ENCODE measurements around the gene PSG5.
A peak's percentile ranks its signal among the peaks of the same experiment; 100 is the strongest.
"Not testable (repeated sequence)": the region's sequence is repeated elsewhere in the genome, so short reads cannot be mapped to it uniquely, and the experiment has no call there.

PSG5 gene

DNA sequence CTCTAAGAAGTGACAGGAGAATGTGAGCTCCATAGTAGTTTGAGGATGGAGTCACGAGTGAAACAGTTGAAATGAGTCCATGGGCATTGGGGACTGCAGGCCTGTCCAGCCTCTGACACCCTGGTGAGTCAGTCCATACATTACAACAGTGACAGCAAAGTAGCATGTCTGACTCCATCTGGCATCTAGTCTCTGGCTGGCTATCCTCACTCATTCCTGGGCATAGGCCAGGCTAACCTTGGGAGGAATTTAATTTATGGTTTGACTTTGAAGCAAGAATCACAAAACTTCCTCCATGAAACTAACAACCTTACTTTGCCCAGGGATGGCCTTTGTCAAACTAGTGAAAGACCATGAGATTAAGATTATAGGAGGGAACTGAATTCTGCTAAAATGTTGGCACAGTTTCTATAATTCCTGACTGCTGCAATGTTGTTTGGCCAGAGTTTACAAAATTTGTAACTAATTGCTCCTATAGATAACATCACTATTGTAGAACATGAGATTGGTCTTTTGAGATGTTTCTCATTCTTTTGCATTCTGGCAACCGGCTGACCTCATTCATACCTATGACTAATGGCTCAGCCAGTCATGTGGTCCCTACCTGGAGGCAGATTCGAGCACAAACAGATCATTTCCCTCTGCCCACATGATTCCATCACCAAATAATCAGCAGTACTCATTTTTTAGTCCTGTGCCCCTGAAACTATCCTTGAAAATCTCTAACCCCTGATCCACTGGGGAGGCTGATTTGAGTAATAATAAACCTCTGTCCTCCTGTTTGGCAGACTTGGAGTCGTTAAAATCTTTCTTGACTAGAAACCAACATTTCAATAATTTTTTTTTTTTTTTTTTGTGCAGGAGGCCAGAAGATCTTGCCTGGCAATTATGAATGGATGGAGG lies 4.2 kb downstream of the PSG5 start:
- DNase-seq (ENCODE audit: low read depth): peak; percentile 77

- not testable (repeated sequence) for DNase-seq (ENCODE audit: low read depth)
These were observed 6.7 kb downstream of the PSG5 start for GRCh38 chr19:43179569-43180147.

DNA sequence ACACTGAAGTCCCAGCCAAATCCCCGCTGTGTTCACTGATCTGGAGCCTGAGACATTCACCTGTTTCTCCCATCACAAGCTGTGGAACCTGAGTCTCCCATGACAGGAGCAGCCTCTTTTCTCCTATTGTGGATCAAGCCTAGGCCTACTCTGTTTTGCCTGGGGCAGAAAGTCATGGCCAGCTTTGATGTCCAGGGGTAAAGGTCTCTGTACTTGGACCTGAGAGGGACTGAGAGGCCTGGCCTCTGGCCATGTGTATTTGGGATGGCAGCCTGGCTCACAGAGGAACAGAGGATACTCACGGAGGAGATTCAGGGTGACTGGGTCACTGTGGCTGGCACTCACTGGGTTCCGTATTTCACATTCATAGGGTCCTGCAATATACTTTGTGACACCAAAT lies 7.8 kb downstream of the PSG5 start:
- DNase-seq (ENCODE audit: low read depth): not testable (repeated sequence)

GRCh38 chr19:43165906-43166305 lies 20.4 kb downstream of the PSG5 start:
- not testable (repeated sequence) for DNase-seq (ENCODE audit: low read depth)

DNA sequence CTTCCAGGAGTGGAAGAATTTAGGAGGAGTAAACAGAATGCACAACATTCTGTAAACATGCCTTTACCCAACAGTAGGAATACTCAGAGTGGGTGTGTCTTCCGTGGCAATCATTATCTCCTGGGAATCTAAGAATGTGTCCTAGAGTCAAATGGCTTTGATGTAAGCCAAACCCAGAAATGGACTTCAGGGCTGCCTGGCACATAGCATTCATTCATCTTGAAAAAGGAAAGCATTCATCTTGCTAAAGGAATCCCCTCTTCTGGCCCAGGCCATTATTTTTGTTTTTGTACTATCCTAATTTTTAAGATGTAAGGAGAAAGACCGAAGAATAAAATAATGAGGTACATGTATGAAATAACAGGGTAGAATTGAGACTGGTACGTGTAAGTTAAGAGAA lies 23.2 kb downstream of the PSG5 start:
- DNase-seq (ENCODE audit: low read depth): not testable (repeated sequence)

GRCh38 chr19:43162261-43162660 lies 24.1 kb downstream of the PSG5 start:
- not testable (repeated sequence) for DNase-seq (ENCODE audit: low read depth)

DNA sequence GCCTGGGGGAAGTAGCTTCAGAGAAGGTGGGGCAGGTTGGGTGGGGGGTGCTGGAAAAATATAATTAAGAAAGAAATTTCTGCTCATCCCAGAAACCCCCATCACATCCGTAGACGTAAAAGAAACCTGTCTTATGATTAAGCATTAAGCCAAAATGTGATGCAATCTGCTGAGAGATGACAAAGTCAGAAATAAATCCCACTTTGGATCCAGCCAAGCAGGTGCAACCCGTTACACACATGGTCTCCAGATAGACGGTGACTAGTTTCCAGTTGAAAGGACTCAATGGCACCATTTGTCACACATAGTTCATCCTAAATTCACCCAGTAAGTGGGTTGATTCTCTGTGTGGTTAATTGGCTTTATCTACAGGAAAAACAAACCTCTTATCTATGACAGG lies 34.1 kb downstream of the PSG5 start:
- DNase-seq (ENCODE audit: low read depth): no peak

DNA sequence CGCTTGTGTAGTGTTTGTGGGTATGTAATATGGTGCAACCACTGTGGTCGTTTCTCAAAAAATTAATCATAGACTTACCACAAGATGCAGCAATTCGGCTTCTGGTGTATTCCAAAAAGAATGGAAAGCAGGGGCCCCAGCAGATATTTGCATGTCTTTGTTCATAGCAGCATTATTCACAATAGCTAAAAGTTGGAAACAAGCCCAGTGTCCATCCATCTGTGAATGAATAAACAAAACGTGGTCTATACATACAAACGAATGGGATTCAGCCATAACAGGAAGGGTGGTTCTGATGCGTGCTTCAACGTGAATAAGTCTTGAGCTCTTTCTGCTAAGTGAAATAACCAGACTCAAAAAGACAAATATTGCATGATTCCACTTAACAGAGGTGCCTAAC lies 36.5 kb downstream of the PSG5 start:
- DNase-seq (ENCODE audit: low read depth): peak; percentile 76

DNA sequence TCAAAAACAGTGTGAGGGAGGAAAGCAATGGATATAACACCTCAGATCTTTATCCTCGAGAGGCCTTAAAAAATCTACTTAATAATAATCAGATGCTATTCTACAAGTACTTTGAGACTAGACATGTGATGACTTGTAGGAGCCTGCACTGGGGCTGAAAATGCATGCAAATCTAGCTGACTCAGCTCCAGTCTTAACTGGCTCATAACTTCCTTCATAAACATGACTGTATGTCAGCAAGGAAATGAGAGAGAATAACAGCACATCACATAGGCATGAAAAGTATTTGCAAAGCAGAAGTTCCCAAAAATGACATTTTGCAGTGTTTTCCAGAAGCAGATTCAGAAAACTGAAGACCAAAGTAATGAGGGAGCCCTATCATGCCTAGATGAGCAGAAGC lies 38.1 kb downstream of the PSG5 start:
- peak; percentile 89 for DNase-seq (ENCODE audit: low read depth)

DNA sequence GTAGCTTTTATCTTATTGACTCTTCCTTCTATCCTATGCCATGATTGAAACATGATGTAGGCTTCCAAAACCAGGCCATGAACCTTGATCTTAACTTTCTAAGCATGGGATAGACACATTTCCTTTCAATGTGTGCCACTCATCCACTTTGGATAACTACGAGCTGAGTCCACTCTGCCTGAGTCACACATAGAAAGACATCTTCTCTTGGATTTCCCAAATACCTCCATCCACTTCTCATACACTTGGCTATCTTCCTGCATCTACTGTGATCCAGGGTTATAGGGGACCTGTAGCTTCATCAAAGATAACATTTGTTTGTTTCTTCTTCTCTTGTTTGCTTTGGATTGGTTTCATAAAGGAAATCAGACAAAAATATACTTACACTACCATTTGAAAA lies 44.6 kb downstream of the PSG5 start:
- DNase-seq (ENCODE audit: low read depth): not testable (repeated sequence)

DNA sequence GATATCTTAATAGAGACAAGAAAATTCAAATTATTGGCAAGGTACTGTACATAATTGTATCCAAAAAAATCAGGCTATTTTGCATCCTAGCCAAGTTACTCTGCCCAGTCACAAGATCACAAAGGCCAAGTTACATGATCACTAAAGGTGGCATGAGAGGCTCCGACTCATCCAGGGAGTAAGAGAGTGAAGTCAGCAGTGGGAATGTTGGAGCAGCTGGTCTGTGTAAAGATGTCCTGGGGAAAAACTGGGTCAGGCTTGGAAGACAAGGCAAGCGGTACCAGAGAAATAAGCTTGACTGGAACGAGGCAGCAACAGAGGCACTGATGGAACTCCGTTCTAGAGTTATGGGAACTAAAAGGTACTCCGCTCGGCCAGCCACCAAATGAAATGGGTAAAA lies 53.6 kb downstream of the PSG5 start:
- DNase-seq (ENCODE audit: low read depth): no peak

DNA sequence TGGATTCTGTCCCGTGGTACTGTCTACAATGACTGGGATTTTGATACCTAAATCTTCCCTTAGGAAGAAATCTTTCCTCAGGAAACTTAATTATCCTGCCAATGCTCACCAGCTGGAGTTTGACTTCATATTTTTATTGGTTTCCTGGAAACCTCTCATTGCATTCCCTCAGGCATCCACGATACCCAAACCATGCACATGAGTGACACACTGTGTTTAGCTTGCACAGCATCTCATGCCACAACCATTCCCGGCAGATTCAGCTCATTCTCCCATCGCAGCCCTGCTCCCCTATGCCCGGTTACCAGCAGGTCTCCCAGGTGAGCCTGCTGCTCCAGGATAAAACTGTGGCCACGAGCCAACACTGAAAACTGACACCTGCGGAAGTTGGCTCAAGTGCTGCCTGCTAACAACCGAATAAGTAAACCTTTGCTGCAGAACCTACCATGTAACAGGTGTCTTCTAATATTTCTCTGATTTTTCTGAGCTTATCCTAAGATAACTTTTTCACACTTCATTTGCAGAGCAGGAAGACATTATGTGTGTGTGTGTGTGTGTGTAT lies 55.0 kb downstream of the PSG5 start:
- not testable (repeated sequence) for DNase-seq (ENCODE audit: low read depth)

DNA sequence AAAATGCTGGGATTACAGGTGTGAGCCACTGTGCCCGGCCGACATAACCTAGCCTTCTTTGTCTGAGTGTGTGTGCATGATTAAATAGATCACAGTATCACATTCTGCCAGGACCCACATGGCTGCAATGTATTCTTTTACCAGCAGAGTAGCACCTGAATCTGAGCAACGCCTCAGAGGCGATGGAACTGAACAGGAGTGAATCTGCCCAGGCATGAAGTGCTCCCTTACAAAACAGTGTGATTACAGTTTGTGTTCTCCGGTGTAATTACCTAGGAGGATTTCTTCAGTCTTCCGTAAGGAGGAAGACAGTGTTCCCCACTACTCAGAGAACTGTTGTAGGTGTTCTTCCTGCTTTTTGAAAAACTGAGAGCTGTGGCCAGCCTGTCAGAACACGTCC lies 57.1 kb downstream of the PSG5 start:
- not testable (repeated sequence) for DNase-seq (ENCODE audit: low read depth)

DNA sequence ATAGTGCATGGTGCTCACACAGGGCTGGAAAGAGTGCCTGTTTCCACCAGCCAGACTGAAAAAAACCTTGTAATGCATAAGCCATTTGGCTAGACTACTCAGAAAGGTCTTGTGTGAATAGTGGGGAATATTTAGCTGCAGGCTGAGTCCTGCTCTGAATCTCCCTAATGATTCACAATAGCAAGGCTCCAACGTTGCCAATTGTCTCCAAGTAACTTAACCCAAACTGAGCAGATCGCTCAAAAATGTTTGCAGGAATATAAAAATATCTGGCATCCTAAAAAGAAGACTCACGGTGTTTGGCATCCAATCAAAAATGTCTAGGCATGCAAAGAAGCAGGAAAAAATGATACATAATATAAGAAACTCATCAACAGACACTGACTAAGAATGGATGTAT lies 59.0 kb downstream of the PSG5 start:
- DNase-seq (ENCODE audit: low read depth): peak; percentile 73

DNA sequence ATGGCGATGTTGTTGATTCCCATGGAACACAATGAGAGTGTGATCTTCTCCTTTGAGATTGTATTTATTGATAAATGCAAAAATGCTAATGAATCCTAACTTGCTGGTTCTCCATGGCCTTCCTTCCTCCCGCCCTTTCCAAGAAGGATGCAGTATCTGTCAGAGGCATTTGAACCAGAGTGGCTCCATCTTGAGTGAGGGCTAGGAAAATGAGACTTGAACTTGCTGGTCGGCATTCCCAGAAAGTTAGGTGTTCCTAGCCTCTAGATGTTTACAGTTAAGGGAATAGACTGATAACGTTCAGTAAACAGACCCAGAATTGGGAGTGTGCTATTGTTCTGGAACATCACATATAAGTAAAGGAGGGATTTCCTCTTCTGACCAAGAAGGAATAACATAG lies 59.6 kb downstream of the PSG5 start:
- no peak for DNase-seq (ENCODE audit: low read depth)

- DNase-seq (ENCODE audit: low read depth): no peak
These were observed 62.0 kb downstream of the PSG5 start for GRCh38 chr19:43124360-43124759.

DNA sequence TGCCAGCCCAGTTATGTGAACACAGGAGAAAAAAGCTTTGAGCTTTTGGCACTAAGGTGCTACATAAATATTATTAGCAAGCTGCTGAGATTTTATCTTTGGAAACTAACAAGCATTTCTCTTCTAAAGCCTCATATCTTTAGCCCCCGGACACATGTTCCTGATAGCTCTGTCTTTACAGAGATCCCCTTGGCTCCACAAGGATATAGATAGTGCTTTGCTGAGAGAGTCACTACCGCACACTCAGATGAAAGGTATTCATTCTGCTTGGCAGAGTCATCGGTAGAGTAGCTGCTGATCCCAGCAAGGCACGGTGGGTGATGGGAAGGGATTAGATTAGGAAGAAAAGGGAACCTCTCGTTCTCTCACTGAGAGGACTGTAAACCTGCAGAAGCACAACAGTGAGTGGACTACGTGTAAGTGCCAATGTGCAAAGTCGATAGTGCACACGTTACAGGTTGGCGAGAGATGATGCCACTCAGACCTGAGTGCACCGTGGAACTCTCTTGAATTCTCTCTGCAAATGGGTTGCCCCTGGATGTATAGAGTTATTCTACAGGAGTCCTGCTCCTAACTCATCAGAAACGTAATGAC lies 65.8 kb downstream of the PSG5 start:
- DNase-seq (ENCODE audit: low read depth): peak; percentile 75

- DNase-seq (ENCODE audit: low read depth): not testable (repeated sequence)
These were observed 66.8 kb downstream of the PSG5 start for GRCh38 chr19:43119526-43119925.

Data from non-pigmented ciliary epithelial cell (primary cell).